HepG2 (cell line): ENCODE measurements around the gene SRF.

Experiments used
- ATF3 ChIP-seq: sonication (generic); formaldehyde crosslinking; IDR thresholded peaks from 2 replicates; pipeline ENCODE4 v1.4.0; 2020; ENCODE audit warnings: missing genetic modification reagents
- CTCF ChIP-seq: sonication (generic); formaldehyde crosslinking; IDR thresholded peaks from 2 replicates; pipeline ENCODE4 v1.5.0; 2020; ENCODE audit warnings: mild to moderate bottlenecking, missing genetic modification reagents, moderate library complexity
- EP300 ChIP-seq, 3 experiments: sonication (generic) in 1 of 3; formaldehyde crosslinking in 1 of 3; IDR thresholded peaks; 2 replicates each; pipeline versions ENCODE4 v1.5.1 to v1.6.1; 2011 to 2020; ENCODE audit warnings: low read depth in 2 of 3, low read length in 2 of 3, borderline replicate concordance in 1 of 3, improper control_type of control experiment in 1 of 3, mild to moderate bottlenecking in 1 of 3, missing genetic modification reagents in 1 of 3, moderate library complexity in 1 of 3
- MYC ChIP-seq: sonication (generic); formaldehyde crosslinking; IDR thresholded peaks from 2 replicates; pipeline ENCODE4 v1.9.0; 2021; ENCODE audit warnings: missing genetic modification reagents, borderline replicate concordance
- NFIC ChIP-seq: IDR thresholded peaks from 2 replicates; pipeline ENCODE4 v1.6.1; 2012; ENCODE audit warnings: mild to moderate bottlenecking, low read length, inconsistent platforms
- NONO ChIP-seq, 2 experiments: fragments of 450-650 bp in 1 of 2; sonication (generic) in 1 of 2; formaldehyde crosslinking in 1 of 2; IDR thresholded peaks in 1 of 2; conservative IDR thresholded peaks in 1 of 2; 2 replicates each; pipeline versions ENCODE4 v1.6.1 to v1.8.0; 2017 to 2022; ENCODE audit warnings: mild to moderate bottlenecking in 1 of 2, missing genetic modification reagents in 1 of 2, moderate library complexity in 1 of 2
- NR1H2 ChIP-seq: sonication (generic); formaldehyde crosslinking; IDR thresholded peaks from 2 replicates; pipeline ENCODE4 v1.8.1; 2022; ENCODE audit warnings: low read depth, missing genetic modification reagents, borderline replicate concordance
- POLR2AphosphoS2 ChIP-seq: IDR thresholded peaks from 2 replicates; pipeline ENCODE4 v1.6.1; 2011; ENCODE audit warnings: low read depth, low read length, improper control_type of control experiment
- REL ChIP-seq: sonication (generic); formaldehyde crosslinking; conservative IDR thresholded peaks from 2 replicates; pipeline ENCODE4 v1.8.0; 2022; ENCODE audit warnings: mild to moderate bottlenecking, missing genetic modification reagents, moderate library complexity
- ZBTB39 ChIP-seq: sonication (generic); formaldehyde crosslinking; IDR thresholded peaks from 2 replicates; pipeline ENCODE4 v1.5.0; 2020; ENCODE audit warnings: missing genetic modification reagents
- ZFP1 ChIP-seq: IDR thresholded peaks from 2 replicates; pipeline ENCODE4 v1.6.1; 2016
- ZNF33A ChIP-seq: sonication (generic); formaldehyde crosslinking; IDR thresholded peaks from 2 replicates; pipeline ENCODE4 v1.5.1; 2020; ENCODE audit warnings: missing genetic modification reagents, mild to moderate bottlenecking, moderate library complexity, borderline replicate concordance
- TF ChIP-seq, protein P1 (sequence below), 2 experiments: sonication (generic) in 1 of 2; formaldehyde crosslinking in 1 of 2; IDR thresholded peaks; 2 replicates each; pipeline versions ENCODE4 v1.4.0 to v1.6.1; 2018 to 2020; ENCODE audit warnings: missing genetic modification reagents in 2 of 2, borderline replicate concordance in 1 of 2, low read depth in 1 of 2, mild to moderate bottlenecking in 1 of 2, missing biosample characterization in 1 of 2

GRCh38 chr6:43213431-43213830 lies 42.4 kb downstream of the SRF start:
- no peak for TF ChIP-seq NR1H2 (CRISPR knock-in tag)
- no peak for TF ChIP-seq MYC (CRISPR knock-in tag)
- TF ChIP-seq NFIC: no peak
- TF ChIP-seq NONO (IDR thresholded peaks at IDR 0.05): no peak
- TF ChIP-seq NONO (CRISPR knock-in tag; conservative IDR thresholded peaks at IDR 0.05): no peak
- 0 out of 2 replicates have a peak, but pooled peaks have one; percentile 16 for TF ChIP-seq CTCF
- TF ChIP-seq ZFP1 (CRISPR knock-in tag): no peak
- TF ChIP-seq ZNF33A (CRISPR knock-in tag): no peak
- TF ChIP-seq REL: no peak
- no peak for TF ChIP-seq EP300 (IDR thresholded peaks at IDR 0.05; ENCODE audit: low read depth in 2 of 2, low read length in 2 of 2)
- TF ChIP-seq EP300 (CRISPR knock-in tag; IDR thresholded peaks at IDR 0.05; ENCODE audit: borderline replicate concordance): no peak
- TF ChIP-seq POLR2AphosphoS2: no peak
- TF ChIP-seq ATF3 (CRISPR knock-in tag): no peak
- TF ChIP-seq ZBTB39 (CRISPR knock-in tag): no peak
- TF ChIP-seq, protein P1, sequence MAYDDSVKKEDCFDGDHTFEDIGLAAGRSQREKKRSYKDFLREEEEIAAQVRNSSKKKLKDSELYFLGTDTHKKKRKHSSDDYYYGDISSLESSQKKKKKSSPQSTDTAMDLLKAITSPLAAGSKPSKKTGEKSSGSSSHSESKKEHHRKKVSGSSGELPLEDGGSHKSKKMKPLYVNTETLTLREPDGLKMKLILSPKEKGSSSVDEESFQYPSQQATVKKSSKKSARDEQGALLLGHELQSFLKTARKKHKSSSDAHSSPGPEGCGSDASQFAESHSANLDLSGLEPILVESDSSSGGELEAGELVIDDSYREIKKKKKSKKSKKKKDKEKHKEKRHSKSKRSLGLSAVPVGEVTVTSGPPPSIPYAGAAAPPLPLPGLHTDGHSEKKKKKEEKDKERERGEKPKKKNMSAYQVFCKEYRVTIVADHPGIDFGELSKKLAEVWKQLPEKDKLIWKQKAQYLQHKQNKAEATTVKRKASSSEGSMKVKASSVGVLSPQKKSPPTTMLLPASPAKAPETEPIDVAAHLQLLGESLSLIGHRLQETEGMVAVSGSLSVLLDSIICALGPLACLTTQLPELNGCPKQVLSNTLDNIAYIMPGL (CRISPR knock-in tag; IDR thresholded peaks at IDR 0.05; ENCODE audit: borderline replicate concordance in 1 of 2, low read depth in 1 of 2): no peak
